Measurements from ENCODE around the gene GRB10. TPM values are rescaled to one million over a fixed set of nuclear protein-coding genes. Genes with fewer than 3 reads are reported as not detected.

The GRB10 gene
- total and polyA plus RNA-seq, 4 donors, result 10.7 to 53.1 (median 17.5) TPM

DNA sequence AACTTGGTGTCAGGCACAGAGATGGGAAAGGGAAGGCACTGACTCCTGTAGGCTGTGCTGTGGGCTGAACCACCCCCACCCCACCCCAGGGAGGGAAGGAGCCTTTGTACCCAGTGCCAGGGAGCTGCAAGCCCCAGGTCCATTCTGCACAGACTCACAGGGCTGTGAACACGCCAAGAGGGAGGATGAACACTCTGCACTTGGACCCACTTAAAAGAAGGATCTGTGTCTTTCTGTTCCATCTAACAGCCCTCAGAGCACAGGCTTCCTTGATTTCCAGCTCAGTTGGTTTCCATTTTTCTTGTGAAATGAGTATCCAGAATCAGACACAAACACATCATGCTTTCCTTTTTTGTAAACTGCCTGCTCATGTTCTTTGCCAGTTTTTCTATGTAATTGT lies 84.9 kb downstream of the GRB10 start:
- Histone ChIP-seq H3K4me3 (ENCODE audit: low read depth in 1 of 3, low read length in 3 of 3) (no peak overlapping the region), H3K9ac (ENCODE audit: low read depth in 1 of 2, low read length in 2 of 2) (peak overlapping the region in 1 of 2 donors; percentile 32), H3K9me3 (ENCODE audit: control insufficient read depth in 4 of 4, low read length in 3 of 4) (no peaks in the 10 kb centered on the region), H3K36me3 (ENCODE audit: control insufficient read depth in 4 of 4, insufficient read depth in 3 of 4, low read depth in 1 of 4, low read length in 3 of 4) (peaks cover 0 to 12% (median 2%) of the 10 kb centered on the region in 4 donors), H3K4me1 (ENCODE audit: control insufficient read depth in 4 of 4, insufficient read depth in 4 of 4, low read length in 3 of 4) (peaks cover 7 to 47% (median 22%) of the 10 kb centered on the region in 4 donors), H3K27ac (ENCODE audit: low read depth in 1 of 2, low read length in 2 of 2) (peak overlapping the region; percentile 79 to 88), H3K27me3 (ENCODE audit: control insufficient read depth in 4 of 4, insufficient read depth in 4 of 4, low read length in 3 of 4) (no peaks in the 10 kb centered on the region)
- no peak for DNase-seq (ENCODE audit: low spot score)
- TF ChIP-seq EGR1 (IDR thresholded peaks at IDR 0.05; ENCODE audit: low read depth in 2 of 2) (no peak), REST (IDR thresholded peaks at IDR 0.05) (peak; percentile 31), HNF4A (conservative IDR thresholded peaks at IDR 0.05) (peak; percentile 80 to 89), ZBTB33 (IDR thresholded peaks at IDR 0.05) (no peak), RAD21 (IDR thresholded peaks at IDR 0.05) (peak; percentile 13 to 38), RXRA (IDR thresholded peaks at IDR 0.05) (peak; percentile 50 to 53), SP1 (IDR thresholded peaks at IDR 0.05) (peak; percentile 48), HNF4G (IDR thresholded peaks at IDR 0.05) (peak; percentile 43)
- 31% methylated on average over 1 of the region's 1 CpG for WGBS

- H3K36me3 ChIP-seq (ENCODE audit: control insufficient read depth in 4 of 4, insufficient read depth in 3 of 4, low read depth in 1 of 4, low read length in 3 of 4), result peaks cover 0 to 11% (median 0%) of the 10 kb centered on the region in 4 donors
- H3K27ac ChIP-seq (ENCODE audit: low read depth in 1 of 2, low read length in 2 of 2), result peak overlapping the region; percentile 82 to 88
- H3K4me3 ChIP-seq (ENCODE audit: low read depth in 1 of 3, low read length in 3 of 3), result peak overlapping the region in 1 of 3 donors; percentile 11
- no peaks in the 10 kb centered on the region for H3K27me3 ChIP-seq (ENCODE audit: control insufficient read depth in 4 of 4, insufficient read depth in 4 of 4, low read length in 3 of 4)
- peak overlapping the region in 1 of 2 donors; percentile 32 for H3K9ac ChIP-seq (ENCODE audit: low read depth in 1 of 2, low read length in 2 of 2)
- no peak for DNase-seq (ENCODE audit: low spot score)
- H3K9me3 ChIP-seq (ENCODE audit: control insufficient read depth in 4 of 4, low read length in 3 of 4), result no peaks in the 10 kb centered on the region
- WGBS, result 28% methylated on average over 3 of the region's 3 CpGs
- H3K4me1 ChIP-seq (ENCODE audit: control insufficient read depth in 4 of 4, insufficient read depth in 4 of 4, low read length in 3 of 4), result peaks cover 7 to 47% (median 22%) of the 10 kb centered on the region in 4 donors
- TF ChIP-seq SP1 (IDR thresholded peaks at IDR 0.05) (peak; percentile 82), MAX (IDR thresholded peaks at IDR 0.05) (peak; percentile 95), ZBTB33 (IDR thresholded peaks at IDR 0.05) (peak; percentile 89), NR2F2 (IDR thresholded peaks at IDR 0.05) (no peak), FOXA1 (IDR thresholded peaks at IDR 0.05) (no peak), TAF1 (conservative IDR thresholded peaks at IDR 0.05) (no peak), YY1 (IDR thresholded peaks at IDR 0.05) (peak; percentile 62), HNF4G (IDR thresholded peaks at IDR 0.05) (peak; percentile 46), RAD21 (IDR thresholded peaks at IDR 0.05) (peak; percentile 71 to 82), ATF3 (IDR thresholded peaks at IDR 0.05) (no peak), HNF4A (conservative IDR thresholded peaks at IDR 0.05) (peak; percentile 87 to 94), REST (IDR thresholded peaks at IDR 0.05) (peak; percentile 67), RXRA (IDR thresholded peaks at IDR 0.05) (peak; percentile 91 to 95), JUND (IDR thresholded peaks at IDR 0.05) (peak in 1 of 2 donors; percentile 42), EGR1 (IDR thresholded peaks at IDR 0.05; ENCODE audit: low read depth in 2 of 2) (peak in 1 of 2 donors; percentile 78)
- TF ChIP-seq, protein P1, sequence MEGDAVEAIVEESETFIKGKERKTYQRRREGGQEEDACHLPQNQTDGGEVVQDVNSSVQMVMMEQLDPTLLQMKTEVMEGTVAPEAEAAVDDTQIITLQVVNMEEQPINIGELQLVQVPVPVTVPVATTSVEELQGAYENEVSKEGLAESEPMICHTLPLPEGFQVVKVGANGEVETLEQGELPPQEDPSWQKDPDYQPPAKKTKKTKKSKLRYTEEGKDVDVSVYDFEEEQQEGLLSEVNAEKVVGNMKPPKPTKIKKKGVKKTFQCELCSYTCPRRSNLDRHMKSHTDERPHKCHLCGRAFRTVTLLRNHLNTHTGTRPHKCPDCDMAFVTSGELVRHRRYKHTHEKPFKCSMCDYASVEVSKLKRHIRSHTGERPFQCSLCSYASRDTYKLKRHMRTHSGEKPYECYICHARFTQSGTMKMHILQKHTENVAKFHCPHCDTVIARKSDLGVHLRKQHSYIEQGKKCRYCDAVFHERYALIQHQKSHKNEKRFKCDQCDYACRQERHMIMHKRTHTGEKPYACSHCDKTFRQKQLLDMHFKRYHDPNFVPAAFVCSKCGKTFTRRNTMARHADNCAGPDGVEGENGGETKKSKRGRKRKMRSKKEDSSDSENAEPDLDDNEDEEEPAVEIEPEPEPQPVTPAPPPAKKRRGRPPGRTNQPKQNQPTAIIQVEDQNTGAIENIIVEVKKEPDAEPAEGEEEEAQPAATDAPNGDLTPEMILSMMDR (IDR thresholded peaks at IDR 0.05; ENCODE audit: low read depth, low read length, missing input control), result peak; percentile 58
These were observed 85.7 kb downstream of the GRB10 start for GRCh38 chr7:50696810-50697582.
